GM12878 (cell line): Measurements from ENCODE around the gene PPARD. TPM values are rescaled to one million over a fixed set of nuclear protein-coding genes. Genes with fewer than 3 reads are reported as not detected.

Experiments
- ATAC-seq: fragments of 200-7000 bp; cut with Tn5 transposase; 3 replicates; pipeline ENCODE4 v1.9.1; 2020; ENCODE audit warnings: mild to moderate bottlenecking, moderate library complexity
- Bru-seq: library from RNA; stranded (reverse); fragments of 400-500 nt; gene quantifications from one replicate; lab custom pipeline; 2021; lab: Mats Ljungman, UMichigan
- BruChase-seq, 2 experiments: library from RNA; stranded (reverse); fragments of 400-500 nt; gene quantifications; one replicate each; lab custom pipeline; 2021; lab: Mats Ljungman, UMichigan
- BruUV-seq: library from RNA; stranded (reverse); fragments of 400-500 nt; replicated peaks from 2 replicates; lab custom pipeline; 2021; lab: Mats Ljungman, UMichigan
- CTCF ChIA-PET: fragments of 300-600 bp; sonication (Branson Sonifier 250); formaldehyde crosslinking; extraction: SDS; loops from one replicate; lab custom pipeline; 2021; ENCODE audit warnings: inconsistent platforms; lab: Yijun Ruan, JAX
- POLR2A ChIA-PET: fragments of 350-600 bp; formaldehyde crosslinking; extraction: SDS; loops from one replicate; lab custom pipeline; 2021; ENCODE audit warnings: inconsistent platforms; lab: Charles Lee
- RAD21 ChIA-PET: fragments of 300-600 bp; sonication (Branson Sonifier 250); formaldehyde crosslinking; loops from one replicate; lab custom pipeline; 2023; ENCODE audit warnings: antibody characterized with exemption; ENCODE audit not compliant: unreplicated experiment; lab: Charles Lee
- SMC1A ChIA-PET: fragments of 300-600 bp; sonication (Branson Sonifier 250); formaldehyde crosslinking; loops from one replicate; lab custom pipeline; 2023; ENCODE audit not compliant: unreplicated experiment, uncharacterized antibody; lab: Charles Lee
- DNase-seq: peaks from one replicate; pipeline ENCODE4 v3.0.0-alpha.2; 2011; ENCODE audit warnings: low read depth, low spot score
- FAIRE-seq: peaks from 3 replicates; lab custom pipeline; 2011; peaks lifted over from hg19 to GRCh38; lab: Jason Lieb, UNC
- H2AFZ ChIP-seq: 2 replicates; pipeline ENCODE4 v1.6.0; 2011; ENCODE audit warnings: low read depth, low read length, control low read depth; ENCODE audit not compliant: control insufficient read depth
- H3K27ac ChIP-seq: 2 replicates; pipeline ENCODE4 v1.5.1; 2011; ENCODE audit warnings: control low read depth; ENCODE audit not compliant: control insufficient read depth, insufficient read depth
- H3K27me3 ChIP-seq, 2 experiments: replicated peaks in 1 of 2; 2 replicates each; pipeline versions ENCODE4 v1.6.0 to v1.6.1; 2011; ENCODE audit warnings: low read length in 1 of 2; ENCODE audit not compliant: control insufficient read depth in 2 of 2, insufficient read depth in 2 of 2
- H3K36me3 ChIP-seq, 2 experiments: 2 replicates each; pipeline ENCODE4 v1.5.1; 2011; ENCODE audit warnings: low read length in 1 of 2; ENCODE audit not compliant: control insufficient read depth in 2 of 2, insufficient read depth in 2 of 2
- H3K4me1 ChIP-seq: 2 replicates; pipeline ENCODE4 v1.6.1; 2011; ENCODE audit warnings: mild to moderate bottlenecking, low read length, moderate library complexity, mixed read lengths; ENCODE audit not compliant: control insufficient read depth, insufficient read depth
- H3K4me2 ChIP-seq: 2 replicates; pipeline ENCODE4 v1.6.0; 2011; ENCODE audit warnings: control low read depth; ENCODE audit not compliant: control insufficient read depth, insufficient read depth
- H3K4me3 ChIP-seq: fragments of 200-600 bp; sonication (generic); 2 replicates; pipeline ENCODE4 v1.5.1; 2016
- H3K79me2 ChIP-seq: 2 replicates; pipeline ENCODE4 v1.6.0; 2011; ENCODE audit warnings: low read length; ENCODE audit not compliant: control insufficient read depth, insufficient read depth
- H3K9ac ChIP-seq: 2 replicates; pipeline ENCODE4 v1.8.0; 2011; ENCODE audit warnings: low read length, control low read depth, mixed read lengths; ENCODE audit not compliant: control insufficient read depth, insufficient read depth
- H3K9me3 ChIP-seq: replicated peaks from 3 replicates; pipeline ENCODE4 v1.5.1; 2011; ENCODE audit warnings: mild to moderate bottlenecking, low read length; ENCODE audit not compliant: control insufficient read depth, insufficient read depth
- H4K20me1 ChIP-seq: 2 replicates; pipeline ENCODE4 v1.6.0; 2011; ENCODE audit not compliant: control insufficient read depth, insufficient read depth
- CHD1 ChIP-seq: IDR thresholded peaks from 2 replicates; pipeline ENCODE4 v1.6.1; 2012; ENCODE audit warnings: low read depth, low read length, improper control_type of control experiment
- GATAD2B ChIP-seq: fragments of 450-650 bp; conservative IDR thresholded peaks from 2 replicates; pipeline ENCODE4 v1.6.1; 2017; ENCODE audit warnings: low read depth, mild to moderate bottlenecking, moderate library complexity
- HSF1 ChIP-seq: fragments of 150-350 bp; IDR thresholded peaks from 2 replicates; pipeline ENCODE4 v1.6.1; 2014; ENCODE audit warnings: mild to moderate bottlenecking, low read depth, low read length
- MEF2B ChIP-seq: fragments of 450-650 bp; IDR thresholded peaks from 2 replicates; pipeline ENCODE4 v1.6.1; 2018; ENCODE audit warnings: mild to moderate bottlenecking, moderate library complexity; ENCODE audit not compliant: partially characterized antibody, poor library complexity, severe bottlenecking
- NR2F1 ChIP-seq: fragments of 450-650 bp; conservative IDR thresholded peaks from 2 replicates; pipeline ENCODE4 v1.6.1; 2017; ENCODE audit warnings: mild to moderate bottlenecking
- PKNOX1 ChIP-seq: fragments of 450-650 bp; IDR thresholded peaks from 2 replicates; pipeline ENCODE4 v1.6.1; 2016; ENCODE audit warnings: mild to moderate bottlenecking
- RFX5 ChIP-seq: IDR thresholded peaks from 2 replicates; pipeline ENCODE4 v1.6.1; 2011; ENCODE audit warnings: low read depth, low read length, improper control_type of control experiment
- SMAD1 ChIP-seq: fragments of 450-650 bp; IDR thresholded peaks from 2 replicates; pipeline ENCODE4 v1.6.1; 2018; ENCODE audit warnings: mild to moderate bottlenecking, low read depth; ENCODE audit not compliant: partially characterized antibody
- SMAD5 ChIP-seq: IDR thresholded peaks from 2 replicates; pipeline ENCODE4 v1.6.1; 2016; ENCODE audit warnings: antibody characterized with exemption, low read depth
- STAT3 ChIP-seq: IDR thresholded peaks from 2 replicates; pipeline ENCODE4 v1.6.1; 2011; ENCODE audit warnings: low read depth, low read length, improper control_type of control experiment
- WGBS: methylation state at CpG from one replicate; pipeline ENCODE4 v1.1.6; 2016; ENCODE audit warnings: low lambda C conversion rate; ENCODE audit not compliant: insufficient replicate concordance, insufficient coverage; ENCODE audit errors: missing lambda C conversion rate; 5-methylcytosine and 5-hydroxymethylcytosine counted together
- in situ Hi-C: fragments of 300-500 bp; cut with MboI; formaldehyde crosslinking; loops from 9 replicates; pipeline ENCODE4 v1.14.3; 2018; ENCODE audit warnings: mixed read lengths
- intact Hi-C: fragments of 100-400 bp; cut with micrococcal nuclease; formaldehyde crosslinking; loops from one replicate; pipeline ENCODE4 v1.14.2; 2022; ENCODE audit not compliant: unreplicated experiment
- long read RNA-seq, 2 experiments: library from polyadenylated mRNA; unstranded; transcript quantifications; one replicate each; pipeline ENCODE4 v2.0.0, GENCODE V29; 2019 to 2020
- polyA minus RNA-seq, 3 experiments: library from RNA; depleted of rRNA, polyadenylated mRNA; stranded (reverse); fragments of >200 nt; gene quantifications; 2 replicates each; pipeline ENCODE4 v1.2.3, GENCODE V29; 2011
- polyA plus RNA-seq, 11 experiments: library from polyadenylated mRNA; depleted of rRNA in 4 of 11; unstranded in 6 of 11; stranded (reverse) in 5 of 11; fragments of >200 nt; fragmentation: Nextera tagmentation in 4 of 11; fragmentation: Illumina TruSeq in 1 of 11; extraction: Ambion mirVana in 4 of 11; extraction: Trizol in 1 of 11; gene quantifications; 1 replicate in 1 of 11; 2 replicates in 10 of 11; pipeline versions ENCODE4 v1.2.1 to v1.2.3, GENCODE V29; 2011 to 2016; ENCODE audit warnings: inconsistent platforms in 2 of 11, missing spikeins in 2 of 11, low read depth in 1 of 11
- total RNA-seq, 4 experiments: library from RNA; depleted of rRNA in 3 of 4; stranded (reverse); fragments of >200 nt in 3 of 4; fragmentation: Illumina TruSeq in 1 of 4; extraction: Trizol in 1 of 4; gene quantifications; 2 replicates each; pipeline versions ENCODE4 v1.2.1 to v1.2.3, GENCODE V29; 2013 to 2021
- TF ChIP-seq, protein P1 (sequence below): fragments of 150-350 bp; IDR thresholded peaks from 2 replicates; pipeline ENCODE4 v1.6.1; 2016; ENCODE audit warnings: low read depth, low read length

The PPARD gene
- 6.0 and 6.6 TPM in 2 replicates for total RNA-seq (2013; cell fraction: nucleolus; rRNA removed)
- total RNA-seq (2014; rRNA removed) (4.5 and 4.9 TPM in 2 replicates), total RNA-seq (2014; rRNA removed; fragmentation: Illumina TruSeq; extraction: Trizol) (2.8 and 3.2 TPM in 2 replicates), total RNA-seq (2021) (12.2 and 12.3 TPM in 2 replicates), polyA plus RNA-seq (2011; rRNA removed) (3.3 and 5.7 TPM in 2 replicates), polyA plus RNA-seq (2014; fragmentation: Illumina TruSeq; extraction: Trizol) (3.1 and 7.9 TPM in 2 replicates), polyA plus RNA-seq (2014; fragmentation: Nextera tagmentation; extraction: Ambion mirVana) (under 1 TPM; 0.05 to 0.38 TPM), polyA plus RNA-seq (2014; rRNA removed) (12.6 and 14.5 TPM in 2 replicates), polyA plus RNA-seq (2016; fragmentation: Nextera tagmentation; extraction: Ambion mirVana) (1 to 10 TPM; 7.7 to 8.6 TPM), polyA minus RNA-seq (2011; rRNA and poly(A)+ RNA removed) (4.5 and 7.5 TPM in 2 replicates), Bru-seq, nascent RNA (percentile 69 among the genes with signal in this experiment), BruChase-seq, experiment 1, labeled RNA remaining after a 6-hour chase (percentile 87 among the genes with signal in this experiment), BruChase-seq, experiment 2, labeled RNA remaining after a 2-hour chase (percentile 84 among the genes with signal in this experiment)
- 3.6 TPM for polyA plus RNA-seq (2011; ENCODE audit: low read depth)
- 7.8 and 10.6 TPM in 2 replicates for polyA plus RNA-seq (2011; cell fraction: cytosol; rRNA removed)
- 15.9 and 17.3 TPM in 2 replicates for polyA plus RNA-seq (2011; cell fraction: nucleus; rRNA removed)
- polyA plus RNA-seq (2012) = 6.9 and 8.9 TPM in 2 replicates
- polyA minus RNA-seq (2011; cell fraction: cytosol; rRNA and poly(A)+ RNA removed) = 3.2 and 3.7 TPM in 2 replicates
- 2.3 and 3.5 TPM in 2 replicates for polyA minus RNA-seq (2011; cell fraction: nucleus; rRNA and poly(A)+ RNA removed)
- long read RNA-seq, experiment 1, partial matches to known transcripts = 0 of 2 reads
- long read RNA-seq, experiment 1, other reads (novel, unspliced or antisense) = 2 of 2 reads
- long read RNA-seq, experiment 2, partial matches to known transcripts = 6 of 10 reads
- long read RNA-seq, experiment 2, other reads (novel, unspliced or antisense) = 4 of 10 reads

DNA sequence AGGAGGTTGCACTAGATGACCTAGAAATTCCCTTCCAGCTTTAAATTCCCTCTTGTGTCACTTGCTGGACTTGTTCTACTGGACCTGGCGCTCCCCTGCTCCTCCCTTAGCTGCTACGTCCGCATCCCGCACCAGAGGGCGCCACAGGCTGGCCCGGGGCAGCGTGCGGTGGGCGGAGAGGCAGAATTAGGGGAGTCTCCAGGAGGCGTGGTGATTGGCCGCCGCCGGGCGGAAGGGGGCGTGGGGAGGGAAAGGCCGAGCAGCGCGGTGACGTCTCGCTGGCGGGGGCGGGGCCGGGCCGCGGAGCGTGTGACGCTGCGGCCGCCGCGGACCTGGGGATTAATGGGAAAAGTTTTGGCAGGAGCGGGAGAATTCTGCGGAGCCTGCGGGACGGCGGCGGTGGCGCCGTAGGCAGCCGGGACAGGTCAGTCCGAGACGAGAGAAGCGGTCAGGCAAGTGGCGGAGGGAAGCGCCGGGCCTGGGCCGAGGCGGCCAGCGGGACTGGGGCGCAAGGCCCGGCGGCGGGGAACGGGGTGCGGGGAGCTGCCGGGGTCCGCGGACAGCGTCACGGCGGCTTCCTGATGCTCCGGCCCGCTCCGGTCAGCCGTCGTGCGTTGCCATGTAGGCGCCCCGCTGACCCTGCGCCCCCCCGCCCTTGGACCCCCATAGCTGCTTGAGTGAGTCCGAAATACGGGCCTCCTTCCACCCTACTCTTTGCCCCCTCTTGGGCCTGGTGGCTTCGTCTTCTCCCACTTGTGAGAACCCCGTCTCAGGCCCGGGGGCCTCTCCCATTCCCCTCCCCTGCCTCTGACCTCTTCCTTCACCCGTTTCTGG lies at the start of gene PPARD:
Gene PPARD (plus strand): TSS at position 301 of the 834 bp plus-strand sequence. CDS start 68,530 bp downstream, outside the sequence.
- ATAC-seq (peak; percentile 97), DNase-seq (peak; percentile 71), FAIRE-seq (peak; percentile 84)
- Histone ChIP-seq H3K79me2 (peaks cover 34% of the 10 kb centered on the region), H3K9ac (peak within 1 kb of the TSS; percentile 81), H2AFZ (peak within 1 kb of the TSS; percentile 71), H3K4me1 (no peaks in the 10 kb centered on the region; the same call in 1 of the 2 replicates), H3K27me3 (no peaks in the 10 kb centered on the region), H3K4me3 (peak within 1 kb of the TSS; percentile 84), H3K9me3 (no peaks in the 10 kb centered on the region), H4K20me1 (no peaks in the 10 kb centered on the region), H3K27ac (peak within 1 kb of the TSS; percentile 70), H3K4me2 (peak within 1 kb of the TSS; percentile 98), H3K36me3 (0 out of 4 replicates have a peak, but pooled peaks cover 0 to 3% of the 10 kb centered on the region in 2 experiments)
- in situ Hi-C loops (loop anchor here (5.0 kb wide), 1 partner anchor 110 kb away; the partner anchor contains the start of gene FANCE), intact Hi-C loops (loop anchor here (1.0 to 10.0 kb wide), 5 partner anchors 45 to 392 kb away; partner anchors contain the start of genes ARMC12, DEF6 and RPL10A)
- BruUV-seq = no TSS peak
- POLR2A ChIA-PET = interaction anchor here (0.5 to 1.3 kb wide), 11 partner anchors 21 to 395 kb away, joined by 3 to 4 read pairs (median 3); no protein-coding TSS in a partner anchor
- WGBS = under 1% methylated on average over 42 of the region's 77 CpGs
- RAD21 ChIA-PET = interaction anchor here (0.6 to 5.8 kb wide), 16 partner anchors 15 to 379 kb away, joined by 3 to 125 read pairs (median 4); partner anchors contain the start of genes DEF6, FANCE and RPL10A
- CTCF ChIA-PET = interaction anchor here (0.7 to 6.8 kb wide), 23 partner anchors 8 to 394 kb away, joined by 3 to 177 read pairs (median 4); partner anchors contain the start of genes ARMC12, DEF6, FANCE and RPL10A
- SMC1A ChIA-PET = interaction anchor here (1.0 to 5.8 kb wide), 9 partner anchors 10 to 125 kb away, joined by 3 to 116 read pairs (median 4); partner anchors contain the start of genes DEF6, FANCE and RPL10A
- peak; percentile 90 for TF ChIP-seq GATAD2B
- TF ChIP-seq RFX5 = peak; percentile 60; the same call in 1 of the 2 replicates
- peak; percentile 33; the same call in 1 of the 2 replicates for TF ChIP-seq NR2F1
- TF ChIP-seq SMAD5 = no peak
- TF ChIP-seq PKNOX1 = peak; percentile 70; the same call in 1 of the 2 replicates
- no peak for TF ChIP-seq SMAD1
- no peak for TF ChIP-seq STAT3
- TF ChIP-seq, protein P1, sequence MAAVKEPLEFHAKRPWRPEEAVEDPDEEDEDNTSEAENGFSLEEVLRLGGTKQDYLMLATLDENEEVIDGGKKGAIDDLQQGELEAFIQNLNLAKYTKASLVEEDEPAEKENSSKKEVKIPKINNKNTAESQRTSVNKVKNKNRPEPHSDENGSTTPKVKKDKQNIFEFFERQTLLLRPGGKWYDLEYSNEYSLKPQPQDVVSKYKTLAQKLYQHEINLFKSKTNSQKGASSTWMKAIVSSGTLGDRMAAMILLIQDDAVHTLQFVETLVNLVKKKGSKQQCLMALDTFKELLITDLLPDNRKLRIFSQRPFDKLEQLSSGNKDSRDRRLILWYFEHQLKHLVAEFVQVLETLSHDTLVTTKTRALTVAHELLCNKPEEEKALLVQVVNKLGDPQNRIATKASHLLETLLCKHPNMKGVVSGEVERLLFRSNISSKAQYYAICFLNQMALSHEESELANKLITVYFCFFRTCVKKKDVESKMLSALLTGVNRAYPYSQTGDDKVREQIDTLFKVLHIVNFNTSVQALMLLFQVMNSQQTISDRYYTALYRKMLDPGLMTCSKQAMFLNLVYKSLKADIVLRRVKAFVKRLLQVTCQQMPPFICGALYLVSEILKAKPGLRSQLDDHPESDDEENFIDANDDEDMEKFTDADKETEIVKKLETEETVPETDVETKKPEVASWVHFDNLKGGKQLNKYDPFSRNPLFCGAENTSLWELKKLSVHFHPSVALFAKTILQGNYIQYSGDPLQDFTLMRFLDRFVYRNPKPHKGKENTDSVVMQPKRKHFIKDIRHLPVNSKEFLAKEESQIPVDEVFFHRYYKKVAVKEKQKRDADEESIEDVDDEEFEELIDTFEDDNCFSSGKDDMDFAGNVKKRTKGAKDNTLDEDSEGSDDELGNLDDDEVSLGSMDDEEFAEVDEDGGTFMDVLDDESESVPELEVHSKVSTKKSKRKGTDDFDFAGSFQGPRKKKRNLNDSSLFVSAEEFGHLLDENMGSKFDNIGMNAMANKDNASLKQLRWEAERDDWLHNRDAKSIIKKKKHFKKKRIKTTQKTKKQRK = no peak
- TF ChIP-seq HSF1 = peak; percentile 59; the same call in 1 of the 2 replicates
- TF ChIP-seq CHD1 = no peak
- TF ChIP-seq MEF2B = no peak
